ENCODE measurements around the gene CCL21. TPM values are rescaled to one million over a fixed set of nuclear protein-coding genes. Genes with fewer than 3 reads are reported as not detected.
A peak's percentile ranks its signal among the peaks of the same experiment; 100 is the strongest.

CCL21 gene
- total and polyA plus RNA-seq, 2 of the 4 experiments (the other 2 are of a cell fraction): not detected

DNA sequence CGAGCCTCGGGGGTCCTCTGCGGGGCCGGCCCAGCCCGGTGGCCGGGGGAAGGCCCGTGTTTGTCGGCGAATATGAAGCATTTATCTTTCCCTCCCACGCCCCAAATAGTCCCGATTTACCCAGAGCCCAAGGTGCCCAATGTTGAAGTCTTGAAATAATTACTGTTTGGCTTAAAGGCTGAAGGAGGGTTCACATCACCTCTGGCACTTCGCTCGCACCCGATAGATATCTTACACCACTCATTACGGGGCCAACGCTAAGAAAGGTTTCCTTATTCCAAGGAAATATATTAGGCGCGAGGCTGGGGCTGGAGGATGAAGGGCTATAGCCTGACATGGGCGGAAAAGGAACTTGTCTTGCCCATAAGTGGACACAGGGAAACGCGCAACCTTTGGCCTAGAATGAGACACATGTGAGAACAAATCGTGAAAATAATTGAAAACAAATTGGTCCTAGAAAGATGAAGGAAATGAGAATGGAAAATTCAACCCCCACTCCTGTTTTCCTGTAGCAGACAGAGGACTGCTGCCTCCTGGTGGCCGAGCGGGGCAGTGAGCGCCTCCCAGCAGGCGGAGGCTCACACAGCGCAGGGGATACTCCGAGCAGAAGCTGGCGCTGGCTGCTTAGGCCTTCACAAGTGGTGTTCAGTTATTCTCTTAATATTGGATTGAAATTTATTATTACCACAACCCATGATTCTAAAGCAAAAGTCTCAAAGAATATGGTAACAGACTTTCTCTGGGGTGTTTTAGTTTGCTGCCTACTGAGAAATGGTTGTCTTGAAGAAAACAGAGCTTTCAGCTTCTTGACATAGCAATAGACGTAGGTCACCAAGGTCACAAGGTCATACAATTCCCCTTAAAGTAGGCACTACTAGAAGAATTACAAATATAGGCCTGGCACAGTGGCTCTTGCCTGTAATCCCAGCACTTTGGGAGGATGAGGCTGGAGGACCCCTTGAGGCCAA lies 7.9 kb downstream of the CCL21 start:
- no peak overlapping the region for H3K56ac ChIP-seq (ENCODE audit: extremely low read depth, insufficient read depth, low read length)
- dilution Hi-C loops (cut with HindIII; ENCODE audit: low sequenced_read_pairs, unreplicated experiment): no loop called here
- no TSS peak for BruUV-seq (replicated peaks)

More for the DNA sequence above, 7.9 kb downstream of the CCL21 start:
- Histone ChIP-seq H3K4ac (ENCODE audit: low read depth, low read length) (no peak overlapping the region), H2AFZ (replicated peaks; ENCODE audit: low read length, poor library complexity) (peak overlapping the region; percentile 95), H2BK5ac (ENCODE audit: low read depth, low read length, poor library complexity, severe bottlenecking) (no peak overlapping the region), H3K4me1 (ENCODE audit: control insufficient read depth, insufficient read depth, low read length) (no peaks in the 10 kb centered on the region), H3K4me3 (ENCODE audit: insufficient read depth, low read depth, low read length) (peak overlapping the region; percentile 42), H3K27me3 (ENCODE audit: control insufficient read depth, insufficient read depth, low read length) (peaks cover 12% of the 10 kb centered on the region), H4K8ac (ENCODE audit: low read depth in 2 of 2, low read length in 2 of 2) (peak overlapping the region in 1 of 2 experiments; percentile 16; a peak in 1 of 4 replicates), H2AK9ac (replicated peaks; ENCODE audit: low read depth, low read length, poor library complexity) (peak overlapping the region; percentile 5), H3K79me1 (ENCODE audit: low read depth in 1 of 2, low read length in 2 of 2) (no peaks in the 10 kb centered on the region), H3K9ac (ENCODE audit: low read depth, low read length) (peak overlapping the region; percentile 14; the same call in 1 of the 2 replicates), H3K4me2 (ENCODE audit: low read depth, low read length) (peak overlapping the region; percentile 91), H2AK5ac (ENCODE audit: low read depth, low read length) (no peak overlapping the region), H3K9me3 (ENCODE audit: control insufficient read depth, insufficient read depth, low read length) (no peaks in the 10 kb centered on the region), H2BK120ac (ENCODE audit: low read depth, low read length) (no peak overlapping the region), H3K27ac (ENCODE audit: insufficient read depth, low read length) (no peak overlapping the region), H3K23ac (ENCODE audit: low read depth, low read length) (no peak overlapping the region), H4K20me1 (ENCODE audit: insufficient read depth, low read length) (no peaks in the 10 kb centered on the region), H3K36me3 (ENCODE audit: control insufficient read depth, insufficient read depth, low read length) (no peaks in the 10 kb centered on the region), H3K9me1 (ENCODE audit: insufficient read depth, low read length) (no peaks in the 10 kb centered on the region), H3K18ac (ENCODE audit: low read depth, low read length) (no peak overlapping the region), H3K14ac (replicated peaks; ENCODE audit: low read depth, low read length) (no peak overlapping the region), H4K5ac (ENCODE audit: low read depth, low read length) (no peak overlapping the region), H2BK20ac (ENCODE audit: low read depth, low read length) (no peak overlapping the region), H2BK15ac (ENCODE audit: low read depth, low read length) (no peak overlapping the region), H4K91ac (ENCODE audit: insufficient read depth, low read depth, low read length) (no peak overlapping the region)
- DNase-seq (peak; percentile 78), ATAC-seq (ENCODE audit: low read depth) (peak; percentile 94)
- CTCF ChIA-PET: interaction anchor here (0.5 to 2.5 kb wide), 25 partner anchors 8 to 909 kb away, joined by 3 to 16 read pairs (median 4); partner anchors contain the start of genes CCL21, DCTN3 and GALT
- TF ChIP-seq SMC3 (IDR thresholded peaks at IDR 0.05; ENCODE audit: low read depth, low read length): peak; percentile 77
- TF ChIP-seq MAFK (IDR thresholded peaks at IDR 0.05; ENCODE audit: low read depth, low read length): 0 out of 2 replicates have a peak, but pooled peaks have one; percentile 0
- no peak for TF ChIP-seq USF2 (IDR thresholded peaks at IDR 0.05; ENCODE audit: low read depth, low read length)
- TF ChIP-seq BHLHE40 (IDR thresholded peaks at IDR 0.05; ENCODE audit: low read depth, low read length): no peak
- TF ChIP-seq, protein P1, sequence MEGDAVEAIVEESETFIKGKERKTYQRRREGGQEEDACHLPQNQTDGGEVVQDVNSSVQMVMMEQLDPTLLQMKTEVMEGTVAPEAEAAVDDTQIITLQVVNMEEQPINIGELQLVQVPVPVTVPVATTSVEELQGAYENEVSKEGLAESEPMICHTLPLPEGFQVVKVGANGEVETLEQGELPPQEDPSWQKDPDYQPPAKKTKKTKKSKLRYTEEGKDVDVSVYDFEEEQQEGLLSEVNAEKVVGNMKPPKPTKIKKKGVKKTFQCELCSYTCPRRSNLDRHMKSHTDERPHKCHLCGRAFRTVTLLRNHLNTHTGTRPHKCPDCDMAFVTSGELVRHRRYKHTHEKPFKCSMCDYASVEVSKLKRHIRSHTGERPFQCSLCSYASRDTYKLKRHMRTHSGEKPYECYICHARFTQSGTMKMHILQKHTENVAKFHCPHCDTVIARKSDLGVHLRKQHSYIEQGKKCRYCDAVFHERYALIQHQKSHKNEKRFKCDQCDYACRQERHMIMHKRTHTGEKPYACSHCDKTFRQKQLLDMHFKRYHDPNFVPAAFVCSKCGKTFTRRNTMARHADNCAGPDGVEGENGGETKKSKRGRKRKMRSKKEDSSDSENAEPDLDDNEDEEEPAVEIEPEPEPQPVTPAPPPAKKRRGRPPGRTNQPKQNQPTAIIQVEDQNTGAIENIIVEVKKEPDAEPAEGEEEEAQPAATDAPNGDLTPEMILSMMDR (conservative IDR thresholded peaks at IDR 0.05; ENCODE audit: low read depth, low read length): peak; percentile 99
- TF ChIP-seq RFX5 (IDR thresholded peaks at IDR 0.05; ENCODE audit: low read depth, low read length): no peak
- TF ChIP-seq MAZ (IDR thresholded peaks at IDR 0.05; ENCODE audit: borderline replicate concordance, low read depth, low read length): peak; percentile 69; the same call in 1 of the 2 replicates
- TF ChIP-seq RCOR1 (IDR thresholded peaks at IDR 0.05; ENCODE audit: insufficient replicate concordance, low read length): no peak
- TF ChIP-seq RAD21 (IDR thresholded peaks at IDR 0.05; ENCODE audit: low read length): peak; percentile 77
- no peak for TF ChIP-seq POLR2A (IDR thresholded peaks at IDR 0.05; ENCODE audit: low read depth, low read length)
- POLR2A ChIA-PET (ENCODE audit: unreplicated experiment): no interaction called here
- intact Hi-C loops (cut with micrococcal nuclease) (loop anchor here (1.0 to 2.0 kb wide), 4 partner anchors 27 to 90 kb away; partner anchors contain the start of genes GALT, RPP25L and SIGMAR1), in situ Hi-C loops (cut with MboI; ENCODE audit: low sequenced_read_pairs) (no loop called here)
- no CpG with 5 or more reads among the region's 30 CpGs for WGBS, 2 experiments (ENCODE audit: extremely low coverage in 2 of 2, insufficient read length in 1 of 2)

Data from IMR-90 (cell line).